ENCODE measurements around the gene CYB561D2. TPM values are rescaled to one million over a fixed set of nuclear protein-coding genes. Genes with fewer than 3 reads are reported as not detected.

Gene CYB561D2
- polyA plus RNA-seq, 1 experiment: 14.5 TPM

GRCh38 chr3:50314342-50314741 is 36.3 kb upstream of the CYB561D2 start:
- Histone ChIP-seq H3K9me3 (ENCODE audit: control insufficient read depth, insufficient read depth, low read length) (peaks cover 3% of the 10 kb centered on the region), H3K4me3 (ENCODE audit: low read depth, low read length) (no peak overlapping the region), H3K27ac (ENCODE audit: low read depth, low read length) (no peak overlapping the region), H3K27me3 (ENCODE audit: control insufficient read depth, insufficient read depth, low read length) (no peaks in the 10 kb centered on the region)
- ChIA-PET CTCF (no interaction called here), POLR2A (interaction anchor here (0.8 kb wide), 1 partner anchor 14 kb away, joined by 4 read pairs; the partner anchor contains the start of gene TUSC2)
- no peak for TF ChIP-seq CTCF (IDR thresholded peaks at IDR 0.05; ENCODE audit: low read depth, low read length)
- no peak for DNase-seq (ENCODE audit: low read depth, low spot score)

- CTCF ChIA-PET: interaction anchor here (0.7 kb wide), 1 partner anchor 10 kb away, joined by 5 read pairs; no protein-coding TSS in a partner anchor
- DNase-seq (ENCODE audit: low read depth, low spot score): no peak
- H3K4me3 ChIP-seq (ENCODE audit: low read depth, low read length): no peak overlapping the region
- no peak for TF ChIP-seq CTCF (IDR thresholded peaks at IDR 0.05; ENCODE audit: low read depth, low read length)
- no peak overlapping the region for H3K27ac ChIP-seq (ENCODE audit: low read depth, low read length)
- POLR2A ChIA-PET: interaction anchor here (0.8 to 0.9 kb wide), 2 partner anchors 13 to 15 kb away, joined by 4 read pairs; partner anchors contain the start of genes HYAL3, NAA80 and TUSC2
- H3K27me3 ChIP-seq (ENCODE audit: control insufficient read depth, insufficient read depth, low read length): no peaks in the 10 kb centered on the region
- no peaks in the 10 kb centered on the region; the same call in 1 of the 2 replicates for H3K9me3 ChIP-seq (ENCODE audit: control insufficient read depth, insufficient read depth, low read length)
These were observed 35.8 kb upstream of the CYB561D2 start for GRCh38 chr3:50314816-50315215.

GRCh38 chr3:50316657-50317242 is 33.9 kb upstream of the CYB561D2 start:
- no peak for DNase-seq (ENCODE audit: low read depth, low spot score)
- POLR2A ChIA-PET: no interaction called here
- Histone ChIP-seq H3K27ac (ENCODE audit: low read depth, low read length) (no peak overlapping the region), H3K9me3 (ENCODE audit: control insufficient read depth, insufficient read depth, low read length) (no peaks in the 10 kb centered on the region; the same call in 1 of the 2 replicates), H3K4me3 (ENCODE audit: low read depth, low read length) (no peak overlapping the region), H3K27me3 (ENCODE audit: control insufficient read depth, insufficient read depth, low read length) (no peaks in the 10 kb centered on the region)
- TF ChIP-seq CTCF (IDR thresholded peaks at IDR 0.05; ENCODE audit: low read depth, low read length): no peak
- CTCF ChIA-PET: no interaction called here

- no peaks in the 10 kb centered on the region for H3K27me3 ChIP-seq (ENCODE audit: control insufficient read depth, insufficient read depth, low read length)
- no peak overlapping the region for H3K4me3 ChIP-seq (ENCODE audit: low read depth, low read length)
- no peak for TF ChIP-seq CTCF (IDR thresholded peaks at IDR 0.05; ENCODE audit: low read depth, low read length)
- H3K27ac ChIP-seq (ENCODE audit: low read depth, low read length): no peak overlapping the region
- POLR2A ChIA-PET: no interaction called here
- H3K9me3 ChIP-seq (ENCODE audit: control insufficient read depth, insufficient read depth, low read length): no peaks in the 10 kb centered on the region; the same call in 1 of the 2 replicates
- CTCF ChIA-PET: no interaction called here
- DNase-seq (ENCODE audit: low read depth, low spot score): no peak
These were observed 33.4 kb upstream of the CYB561D2 start for GRCh38 chr3:50317300-50317699.

- no peak overlapping the region for H3K27ac ChIP-seq (ENCODE audit: low read depth, low read length)
- H3K9me3 ChIP-seq (ENCODE audit: control insufficient read depth, insufficient read depth, low read length): no peaks in the 10 kb centered on the region; the same call in 1 of the 2 replicates
- CTCF ChIA-PET: no interaction called here
- TF ChIP-seq CTCF (IDR thresholded peaks at IDR 0.05; ENCODE audit: low read depth, low read length): no peak
- no peaks in the 10 kb centered on the region for H3K27me3 ChIP-seq (ENCODE audit: control insufficient read depth, insufficient read depth, low read length)
- no peak for DNase-seq (ENCODE audit: low read depth, low spot score)
- POLR2A ChIA-PET: no interaction called here
- no peak overlapping the region for H3K4me3 ChIP-seq (ENCODE audit: low read depth, low read length)
These were observed 32.5 kb upstream of the CYB561D2 start for GRCh38 chr3:50318163-50318562.

All from AG04450 (cell line).